Liver (tissue), 3 donors: ENCODE results near the gene PEX5.

Experiments used
- RAD21 ChIP-seq, 2 donors: IDR thresholded peaks; 2 replicates each; pipeline ENCODE4 v1.6.1; 2016; ENCODE audit warnings: antibody characterized with exemption in 2 of 2, mild to moderate bottlenecking in 2 of 2
- TAF1 ChIP-seq: conservative IDR thresholded peaks from 2 replicates; pipeline ENCODE4 v1.6.1; 2016; ENCODE audit warnings: antibody characterized with exemption, mild to moderate bottlenecking
- TF ChIP-seq, protein P1 (sequence below): fragments of 150-350 bp; IDR thresholded peaks from 2 replicates; pipeline ENCODE4 v1.5.1; 2017; ENCODE audit warnings: improper control_type of control experiment, low read depth, low read length; ENCODE audit not compliant: missing input control
- TF ChIP-seq, protein P2 (sequence below): IDR thresholded peaks from 2 replicates; pipeline ENCODE4 v1.6.1; 2016; ENCODE audit warnings: antibody characterized with exemption, mild to moderate bottlenecking
- donor health status: healthy.
- donor health status: healthy.

DNA sequence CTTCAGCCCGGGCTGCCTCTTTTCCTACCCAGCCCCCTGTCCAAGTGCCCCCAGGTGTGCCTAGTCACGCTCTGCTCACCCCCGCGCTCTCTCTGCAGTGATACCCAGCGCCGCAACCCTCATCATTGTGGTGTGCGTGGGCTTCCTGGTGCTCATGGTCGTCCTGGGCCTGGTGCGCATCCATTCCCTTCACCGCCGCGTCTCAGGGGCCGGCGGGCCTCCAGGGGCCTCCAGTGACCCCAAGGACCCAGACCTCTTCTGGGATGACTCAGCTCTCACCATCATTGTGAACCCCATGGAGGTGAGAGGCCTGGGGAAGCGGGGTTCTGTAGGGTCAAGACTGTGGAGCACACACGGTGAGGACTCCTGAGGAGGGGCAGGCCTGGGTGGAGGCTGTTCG lies 32.1 kb upstream of the PEX5 start:
- TF ChIP-seq, protein P1, sequence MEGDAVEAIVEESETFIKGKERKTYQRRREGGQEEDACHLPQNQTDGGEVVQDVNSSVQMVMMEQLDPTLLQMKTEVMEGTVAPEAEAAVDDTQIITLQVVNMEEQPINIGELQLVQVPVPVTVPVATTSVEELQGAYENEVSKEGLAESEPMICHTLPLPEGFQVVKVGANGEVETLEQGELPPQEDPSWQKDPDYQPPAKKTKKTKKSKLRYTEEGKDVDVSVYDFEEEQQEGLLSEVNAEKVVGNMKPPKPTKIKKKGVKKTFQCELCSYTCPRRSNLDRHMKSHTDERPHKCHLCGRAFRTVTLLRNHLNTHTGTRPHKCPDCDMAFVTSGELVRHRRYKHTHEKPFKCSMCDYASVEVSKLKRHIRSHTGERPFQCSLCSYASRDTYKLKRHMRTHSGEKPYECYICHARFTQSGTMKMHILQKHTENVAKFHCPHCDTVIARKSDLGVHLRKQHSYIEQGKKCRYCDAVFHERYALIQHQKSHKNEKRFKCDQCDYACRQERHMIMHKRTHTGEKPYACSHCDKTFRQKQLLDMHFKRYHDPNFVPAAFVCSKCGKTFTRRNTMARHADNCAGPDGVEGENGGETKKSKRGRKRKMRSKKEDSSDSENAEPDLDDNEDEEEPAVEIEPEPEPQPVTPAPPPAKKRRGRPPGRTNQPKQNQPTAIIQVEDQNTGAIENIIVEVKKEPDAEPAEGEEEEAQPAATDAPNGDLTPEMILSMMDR: no peak
- TF ChIP-seq, protein P2, sequence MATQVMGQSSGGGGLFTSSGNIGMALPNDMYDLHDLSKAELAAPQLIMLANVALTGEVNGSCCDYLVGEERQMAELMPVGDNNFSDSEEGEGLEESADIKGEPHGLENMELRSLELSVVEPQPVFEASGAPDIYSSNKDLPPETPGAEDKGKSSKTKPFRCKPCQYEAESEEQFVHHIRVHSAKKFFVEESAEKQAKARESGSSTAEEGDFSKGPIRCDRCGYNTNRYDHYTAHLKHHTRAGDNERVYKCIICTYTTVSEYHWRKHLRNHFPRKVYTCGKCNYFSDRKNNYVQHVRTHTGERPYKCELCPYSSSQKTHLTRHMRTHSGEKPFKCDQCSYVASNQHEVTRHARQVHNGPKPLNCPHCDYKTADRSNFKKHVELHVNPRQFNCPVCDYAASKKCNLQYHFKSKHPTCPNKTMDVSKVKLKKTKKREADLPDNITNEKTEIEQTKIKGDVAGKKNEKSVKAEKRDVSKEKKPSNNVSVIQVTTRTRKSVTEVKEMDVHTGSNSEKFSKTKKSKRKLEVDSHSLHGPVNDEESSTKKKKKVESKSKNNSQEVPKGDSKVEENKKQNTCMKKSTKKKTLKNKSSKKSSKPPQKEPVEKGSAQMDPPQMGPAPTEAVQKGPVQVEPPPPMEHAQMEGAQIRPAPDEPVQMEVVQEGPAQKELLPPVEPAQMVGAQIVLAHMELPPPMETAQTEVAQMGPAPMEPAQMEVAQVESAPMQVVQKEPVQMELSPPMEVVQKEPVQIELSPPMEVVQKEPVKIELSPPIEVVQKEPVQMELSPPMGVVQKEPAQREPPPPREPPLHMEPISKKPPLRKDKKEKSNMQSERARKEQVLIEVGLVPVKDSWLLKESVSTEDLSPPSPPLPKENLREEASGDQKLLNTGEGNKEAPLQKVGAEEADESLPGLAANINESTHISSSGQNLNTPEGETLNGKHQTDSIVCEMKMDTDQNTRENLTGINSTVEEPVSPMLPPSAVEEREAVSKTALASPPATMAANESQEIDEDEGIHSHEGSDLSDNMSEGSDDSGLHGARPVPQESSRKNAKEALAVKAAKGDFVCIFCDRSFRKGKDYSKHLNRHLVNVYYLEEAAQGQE: no peak
- TF ChIP-seq RAD21 (IDR thresholded peaks at IDR 0.05) (no peak), TAF1 (no peak)
